Ovary (tissue), 3 donors: Measurements from ENCODE around the gene RAG1.

Experiments used
- POLR2A ChIP-seq: fragments of 450-650 bp; IDR thresholded peaks from one replicate; pipeline ENCODE4 v1.6.1; 2017; ENCODE audit warnings: antibody characterized with exemption, mild to moderate bottlenecking, moderate library complexity
- TF ChIP-seq, protein P1 (sequence below), 3 donors: fragments of 450-650 bp in 2 of 3; fragments of 200-600 bp in 1 of 3; IDR thresholded peaks; one replicate each; pipeline versions ENCODE4 v1.5.1 to v1.8.0; 2016 to 2022; ENCODE audit warnings: antibody characterized with exemption in 3 of 3, mild to moderate bottlenecking in 1 of 3
- donor health status: DM: no; HTN: no; CAD: no.

DNA sequence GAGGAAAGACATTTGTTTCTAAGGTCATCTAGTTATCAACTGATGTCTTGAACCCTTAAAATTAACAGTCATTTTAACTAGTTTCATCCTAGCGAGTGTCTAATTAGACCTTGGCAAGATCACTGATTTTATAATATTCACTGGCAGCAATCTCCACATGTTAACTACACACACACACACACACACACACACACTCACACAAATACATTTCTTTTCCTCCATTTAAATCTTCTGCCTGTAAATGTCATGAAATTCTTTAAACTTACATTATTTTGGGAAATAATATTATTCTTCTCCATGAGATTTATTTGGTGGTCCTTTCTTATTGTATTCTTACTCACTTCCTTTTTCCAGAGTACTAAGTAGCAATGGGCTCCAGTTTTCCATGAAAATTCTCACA lies 23.6 kb downstream of the RAG1 start:
- TF ChIP-seq, protein P1, sequence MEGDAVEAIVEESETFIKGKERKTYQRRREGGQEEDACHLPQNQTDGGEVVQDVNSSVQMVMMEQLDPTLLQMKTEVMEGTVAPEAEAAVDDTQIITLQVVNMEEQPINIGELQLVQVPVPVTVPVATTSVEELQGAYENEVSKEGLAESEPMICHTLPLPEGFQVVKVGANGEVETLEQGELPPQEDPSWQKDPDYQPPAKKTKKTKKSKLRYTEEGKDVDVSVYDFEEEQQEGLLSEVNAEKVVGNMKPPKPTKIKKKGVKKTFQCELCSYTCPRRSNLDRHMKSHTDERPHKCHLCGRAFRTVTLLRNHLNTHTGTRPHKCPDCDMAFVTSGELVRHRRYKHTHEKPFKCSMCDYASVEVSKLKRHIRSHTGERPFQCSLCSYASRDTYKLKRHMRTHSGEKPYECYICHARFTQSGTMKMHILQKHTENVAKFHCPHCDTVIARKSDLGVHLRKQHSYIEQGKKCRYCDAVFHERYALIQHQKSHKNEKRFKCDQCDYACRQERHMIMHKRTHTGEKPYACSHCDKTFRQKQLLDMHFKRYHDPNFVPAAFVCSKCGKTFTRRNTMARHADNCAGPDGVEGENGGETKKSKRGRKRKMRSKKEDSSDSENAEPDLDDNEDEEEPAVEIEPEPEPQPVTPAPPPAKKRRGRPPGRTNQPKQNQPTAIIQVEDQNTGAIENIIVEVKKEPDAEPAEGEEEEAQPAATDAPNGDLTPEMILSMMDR (IDR thresholded peaks at IDR 0.05), result no peak
- no peak for TF ChIP-seq POLR2A
